Gastroesophageal sphincter (tissue), 3 donors: ENCODE measurements around the gene RBFOX2.

Experiments used
- CTCF ChIP-seq, 4 experiments: fragments of 200-600 bp in 2 of 4; fragments of 450-650 bp in 2 of 4; sonication (generic) in 1 of 4; IDR thresholded peaks; one replicate each; pipeline ENCODE4 v1.5.1; 2017 to 2019; ENCODE audit warnings: antibody characterized with exemption in 4 of 4, mild to moderate bottlenecking in 2 of 4, moderate library complexity in 2 of 4
- EP300 ChIP-seq: sonication (generic); formaldehyde crosslinking; IDR thresholded peaks from one replicate; pipeline ENCODE4 v1.6.1; 2017; ENCODE audit warnings: antibody characterized with exemption, mild to moderate bottlenecking
- POLR2A ChIP-seq, 2 donors: fragments of 450-650 bp; IDR thresholded peaks; one replicate each; pipeline ENCODE4 v1.6.1; 2017; ENCODE audit warnings: antibody characterized with exemption in 2 of 2, mild to moderate bottlenecking in 2 of 2, moderate library complexity in 1 of 2

DNA sequence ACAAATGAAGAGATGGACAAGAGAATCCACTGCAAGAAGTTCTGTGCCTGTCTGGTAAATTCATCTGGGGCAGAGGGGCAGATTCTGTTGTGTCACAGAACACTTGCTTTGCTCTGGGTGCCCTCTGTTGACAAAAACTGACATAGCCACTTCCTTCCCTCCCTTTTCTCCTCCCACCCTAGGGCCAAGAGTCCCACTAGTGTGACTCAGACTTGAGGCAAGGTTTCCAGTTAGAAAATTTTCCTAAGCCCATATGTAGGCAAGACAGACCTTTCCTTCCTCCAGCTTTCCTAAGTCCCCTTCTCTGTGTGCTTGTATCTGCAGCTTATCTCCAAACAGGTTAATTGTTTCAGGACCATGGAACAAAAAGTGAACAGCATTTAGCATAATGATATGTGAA, 106.8 kb downstream of the RBFOX2 start:
- TF ChIP-seq CTCF (IDR thresholded peaks at IDR 0.05) (peak; percentile 28 to 79 (median 62)), POLR2A (IDR thresholded peaks at IDR 0.05) (no peak), EP300 (no peak)
